Liver (tissue), 9 donors: ENCODE results near the gene PLA2G5. TPM values are rescaled to one million over a fixed set of nuclear protein-coding genes. Genes with fewer than 3 reads are reported as not detected.

Experiments used
- DNase-seq: peaks from one replicate; pipeline ENCODE4 v3.0.0-alpha.2; 2017; ENCODE audit warnings: low spot score
- H3K27ac ChIP-seq, 2 donors: one replicate each; pipeline ENCODE4 v1.7.0; 2013; ENCODE audit warnings: inconsistent platforms in 2 of 2, low read length in 2 of 2, control low read depth in 1 of 2, low read depth in 1 of 2, mild to moderate bottlenecking in 1 of 2
- H3K27me3 ChIP-seq, 4 donors: one replicate each; pipeline versions ENCODE4 v1.6.1 to v1.7.0; 2013; ENCODE audit warnings: low read length in 3 of 4, inconsistent platforms in 1 of 4, mild to moderate bottlenecking in 1 of 4, moderate library complexity in 1 of 4; ENCODE audit not compliant: control insufficient read depth in 4 of 4, insufficient read depth in 4 of 4
- H3K36me3 ChIP-seq, 4 donors: one replicate each; pipeline versions ENCODE4 v1.6.1 to v1.7.0; 2013; ENCODE audit warnings: low read length in 3 of 4, mild to moderate bottlenecking in 3 of 4, low read depth in 1 of 4, moderate library complexity in 1 of 4; ENCODE audit not compliant: control insufficient read depth in 4 of 4, insufficient read depth in 3 of 4
- H3K4me1 ChIP-seq, 4 donors: one replicate each; pipeline versions ENCODE4 v1.6.1 to v1.7.0; 2013; ENCODE audit warnings: low read length in 3 of 4, mild to moderate bottlenecking in 3 of 4, moderate library complexity in 1 of 4; ENCODE audit not compliant: control insufficient read depth in 4 of 4, insufficient read depth in 4 of 4
- H3K4me3 ChIP-seq, 3 donors: one replicate each; pipeline versions ENCODE4 v1.6.1 to v1.7.0; 2013; ENCODE audit warnings: low read length in 3 of 3, control low read depth in 1 of 3, low read depth in 1 of 3, mild to moderate bottlenecking in 1 of 3
- H3K9ac ChIP-seq, 2 donors: one replicate each; pipeline ENCODE4 v1.7.0; 2013; ENCODE audit warnings: low read length in 2 of 2, mild to moderate bottlenecking in 2 of 2, moderate library complexity in 2 of 2, control low read depth in 1 of 2, low read depth in 1 of 2
- H3K9me3 ChIP-seq, 4 donors: one replicate each; pipeline versions ENCODE4 v1.6.1 to v1.7.0; 2013; ENCODE audit warnings: low read length in 3 of 4; ENCODE audit not compliant: control insufficient read depth in 4 of 4
- ATF3 ChIP-seq: IDR thresholded peaks from 2 replicates; pipeline ENCODE4 v1.6.1; 2016; ENCODE audit warnings: antibody characterized with exemption
- CTCF ChIP-seq: fragments of 150-350 bp; IDR thresholded peaks from 2 replicates; pipeline ENCODE4 v1.5.1; 2017; ENCODE audit warnings: improper control_type of control experiment, low read depth, low read length; ENCODE audit not compliant: missing input control
- FOXA1 ChIP-seq: IDR thresholded peaks from 2 replicates; pipeline ENCODE4 v1.6.1; 2016; ENCODE audit warnings: antibody characterized with exemption
- FOXA2 ChIP-seq: IDR thresholded peaks from 2 replicates; pipeline ENCODE4 v1.6.1; 2016; ENCODE audit warnings: antibody characterized with exemption
- HNF4A ChIP-seq, 2 donors: conservative IDR thresholded peaks; 2 replicates each; pipeline ENCODE4 v1.6.1; 2016; ENCODE audit warnings: antibody characterized with exemption in 2 of 2, mild to moderate bottlenecking in 2 of 2
- JUND ChIP-seq, 2 donors: IDR thresholded peaks; 2 replicates each; pipeline ENCODE4 v1.6.1; 2016; ENCODE audit warnings: antibody characterized with exemption in 2 of 2
- MAX ChIP-seq: IDR thresholded peaks from 2 replicates; pipeline ENCODE4 v1.6.1; 2016; ENCODE audit warnings: antibody characterized with exemption
- NR2F2 ChIP-seq: IDR thresholded peaks from 2 replicates; pipeline ENCODE4 v1.6.1; 2016; ENCODE audit warnings: antibody characterized with exemption
- RAD21 ChIP-seq, 2 donors: IDR thresholded peaks; 2 replicates each; pipeline ENCODE4 v1.6.1; 2016; ENCODE audit warnings: antibody characterized with exemption in 2 of 2, mild to moderate bottlenecking in 2 of 2
- RXRA ChIP-seq, 2 donors: IDR thresholded peaks; 2 replicates each; pipeline ENCODE4 v1.6.1; 2017 to 2018; ENCODE audit warnings: antibody characterized with exemption in 2 of 2, mild to moderate bottlenecking in 1 of 2
- SP1 ChIP-seq: IDR thresholded peaks from 2 replicates; pipeline ENCODE4 v1.6.1; 2018; ENCODE audit warnings: antibody characterized with exemption, mild to moderate bottlenecking
- TAF1 ChIP-seq: conservative IDR thresholded peaks from 2 replicates; pipeline ENCODE4 v1.6.1; 2016; ENCODE audit warnings: antibody characterized with exemption, mild to moderate bottlenecking
- YY1 ChIP-seq: IDR thresholded peaks from 2 replicates; pipeline ENCODE4 v1.6.1; 2016; ENCODE audit warnings: antibody characterized with exemption, mild to moderate bottlenecking
- ZBTB33 ChIP-seq: IDR thresholded peaks from 2 replicates; pipeline ENCODE4 v1.6.1; 2016; ENCODE audit warnings: antibody characterized with exemption
- WGBS: extraction: QIAGEN DNeasy Blood & Tissue Kit; methylation state at CpG from one replicate; pipeline ENCODE4 v1.1.7; 2013; 5-methylcytosine and 5-hydroxymethylcytosine counted together
- polyA plus RNA-seq, 2 donors: library from polyadenylated mRNA; stranded (reverse) in 1 of 2; unstranded in 1 of 2; fragments of 200-250 nt in 1 of 2; fragments of >200 nt in 1 of 2; fragmentation: Nextera tagmentation in 1 of 2; extraction: Ambion mirVana in 1 of 2; gene quantifications; one replicate each; pipeline versions ENCODE4 v1.2.1 to v1.2.3, GENCODE V29; 2013 to 2015
- total RNA-seq, 2 donors: library from RNA; depleted of rRNA; stranded (reverse); fragments of >200 nt; gene quantifications; one replicate each; pipeline ENCODE4 v1.2.3, GENCODE V29; 2014
- donor health status: healthy.
- donor health status: healthy.
- donor health status: healthy.
- donor health status: healthy.
- donor health status: healthy.

Gene PLA2G5
- total and polyA plus RNA-seq, 4 donors = 2.0 to 2.9 (median 2.3) TPM; not detected in 1

- H3K27ac ChIP-seq = no peak overlapping the region
- H3K4me3 ChIP-seq = no peak overlapping the region
- WGBS = 91% methylated on average over 3 of the region's 3 CpGs
- no peaks in the 10 kb centered on the region for H3K9me3 ChIP-seq
- H3K9ac ChIP-seq = no peak overlapping the region
- no peaks in the 10 kb centered on the region for H3K27me3 ChIP-seq
- DNase-seq = no peak
- H3K36me3 ChIP-seq = no peaks in the 10 kb centered on the region
- TF ChIP-seq FOXA1 = no peak
- TF ChIP-seq ATF3 = no peak
- no peak for TF ChIP-seq TAF1
- TF ChIP-seq FOXA2 = no peak
- TF ChIP-seq RXRA (IDR thresholded peaks at IDR 0.05) = no peak
- TF ChIP-seq ZBTB33 = no peak
- TF ChIP-seq CTCF = no peak
- no peak for TF ChIP-seq MAX
- TF ChIP-seq RAD21 (IDR thresholded peaks at IDR 0.05) = no peak
- TF ChIP-seq SP1 = no peak
- TF ChIP-seq HNF4A (conservative IDR thresholded peaks at IDR 0.05) = no peak
- H3K4me1 ChIP-seq = no peaks in the 10 kb centered on the region
Observed at GRCh38 chr1:20134995-20135394, 65.0 kb downstream of the PLA2G5 start.

GRCh38 chr1:20136249-20136648 is 66.3 kb downstream of the PLA2G5 start:
- no peaks in the 10 kb centered on the region for H3K4me1 ChIP-seq
- H3K36me3 ChIP-seq = no peaks in the 10 kb centered on the region
- H3K27me3 ChIP-seq = no peaks in the 10 kb centered on the region
- WGBS = 96% methylated on average over 3 of the region's 3 CpGs
- DNase-seq = no peak
- H3K4me3 ChIP-seq = no peak overlapping the region
- no peaks in the 10 kb centered on the region for H3K9me3 ChIP-seq
- H3K27ac ChIP-seq = no peak overlapping the region
- no peak for TF ChIP-seq JUND (IDR thresholded peaks at IDR 0.05)
- TF ChIP-seq RXRA (IDR thresholded peaks at IDR 0.05) = no peak
- H3K9ac ChIP-seq = no peak overlapping the region

- H3K27me3 ChIP-seq = no peaks in the 10 kb centered on the region
- H3K9me3 ChIP-seq = no peaks in the 10 kb centered on the region
- no peak overlapping the region for H3K27ac ChIP-seq
- H3K4me3 ChIP-seq = no peak overlapping the region
- no peak for TF ChIP-seq RAD21 (IDR thresholded peaks at IDR 0.05)
- TF ChIP-seq YY1 = no peak
- TF ChIP-seq RXRA (IDR thresholded peaks at IDR 0.05) = no peak
- no peak for TF ChIP-seq FOXA2
- no peak for TF ChIP-seq FOXA1
- TF ChIP-seq NR2F2 = no peak
- H3K9ac ChIP-seq = no peak overlapping the region
- no peaks in the 10 kb centered on the region for H3K4me1 ChIP-seq
- DNase-seq = no peak
- WGBS = 94% methylated on average over 4 of the region's 4 CpGs
- no peaks in the 10 kb centered on the region for H3K36me3 ChIP-seq
Observed at GRCh38 chr1:20137055-20137454, 67.1 kb downstream of the PLA2G5 start.
